ENCODE data around the gene SLC9A9. TPM values are rescaled to one million over a fixed set of nuclear protein-coding genes. Genes with fewer than 3 reads are reported as not detected.

The SLC9A9 gene
- total RNA-seq, 1 experiment from 2014 or later, result 1.5 TPM

- CTCF ChIA-PET, result interaction anchor here (2.0 kb wide), 1 partner anchor 10 kb away, joined by 6 read pairs; no protein-coding TSS in a partner anchor
- H3K27me3 Mint-ChIP-seq (ENCODE audit: unreplicated experiment), result peaks cover 70% of the 10 kb centered on the region
- H3K9me3 Mint-ChIP-seq (ENCODE audit: low read depth, unreplicated experiment), result no peaks in the 10 kb centered on the region
- peaks cover 4% of the 10 kb centered on the region for H3K4me1 Mint-ChIP-seq (ENCODE audit: low read depth, unreplicated experiment)
- no peak overlapping the region for H3K27ac Mint-ChIP-seq (ENCODE audit: unreplicated experiment)
- intact Hi-C loops (cut with micrococcal nuclease; ENCODE audit: unreplicated experiment), result loop anchor here (10.0 kb wide), 1 partner anchor 356 kb away; no protein-coding TSS in a partner anchor
- BruUV-seq (replicated peaks), result no TSS peak
- H3K4me3 Mint-ChIP-seq (ENCODE audit: low read depth, unreplicated experiment), result no peak overlapping the region
- TF ChIP-seq CTCF (IDR thresholded peaks at IDR 0.05; ENCODE audit: unreplicated experiment), result no peak
- no peaks in the 10 kb centered on the region for H3K36me3 Mint-ChIP-seq (ENCODE audit: insufficient read depth, unreplicated experiment)
- DNase-seq, result no peak
These were observed 559.3 kb downstream of the SLC9A9 start for GRCh38 chr3:143288944-143289343.

GRCh38 chr3:143287403-143287802 is 560.9 kb downstream of the SLC9A9 start:
- no peak for DNase-seq
- no peak for TF ChIP-seq CTCF (IDR thresholded peaks at IDR 0.05; ENCODE audit: unreplicated experiment)
- H3K27ac Mint-ChIP-seq (ENCODE audit: unreplicated experiment), result no peak overlapping the region
- CTCF ChIA-PET, result interaction anchor here (1.2 kb wide), 1 partner anchor 14 kb away, joined by 3 read pairs; no protein-coding TSS in a partner anchor
- H3K9me3 Mint-ChIP-seq (ENCODE audit: low read depth, unreplicated experiment), result no peaks in the 10 kb centered on the region
- no TSS peak for BruUV-seq (replicated peaks)
- peaks cover 12% of the 10 kb centered on the region for H3K4me1 Mint-ChIP-seq (ENCODE audit: low read depth, unreplicated experiment)
- intact Hi-C loops (cut with micrococcal nuclease; ENCODE audit: unreplicated experiment), result loop anchor here (10.0 kb wide), 1 partner anchor 357 kb away; no protein-coding TSS in a partner anchor
- H3K27me3 Mint-ChIP-seq (ENCODE audit: unreplicated experiment), result peaks cover 77% of the 10 kb centered on the region
- H3K4me3 Mint-ChIP-seq (ENCODE audit: low read depth, unreplicated experiment), result no peak overlapping the region
- no peaks in the 10 kb centered on the region for H3K36me3 Mint-ChIP-seq (ENCODE audit: insufficient read depth, unreplicated experiment)

- H3K4me1 Mint-ChIP-seq (ENCODE audit: low read depth, unreplicated experiment), result peaks cover 12% of the 10 kb centered on the region
- H3K9me3 Mint-ChIP-seq (ENCODE audit: low read depth, unreplicated experiment), result no peaks in the 10 kb centered on the region
- DNase-seq, result no peak
- no peak overlapping the region for H3K4me3 Mint-ChIP-seq (ENCODE audit: low read depth, unreplicated experiment)
- CTCF ChIA-PET, result no interaction called here
- no peak for TF ChIP-seq CTCF (IDR thresholded peaks at IDR 0.05; ENCODE audit: unreplicated experiment)
- H3K36me3 Mint-ChIP-seq (ENCODE audit: insufficient read depth, unreplicated experiment), result no peaks in the 10 kb centered on the region
- H3K27me3 Mint-ChIP-seq (ENCODE audit: unreplicated experiment), result peaks cover 84% of the 10 kb centered on the region
- intact Hi-C loops (cut with micrococcal nuclease; ENCODE audit: unreplicated experiment), result loop anchor here (10.0 kb wide), 1 partner anchor 358 kb away; no protein-coding TSS in a partner anchor
- no peak overlapping the region for H3K27ac Mint-ChIP-seq (ENCODE audit: unreplicated experiment)
- no TSS peak for BruUV-seq (replicated peaks)
These were observed 561.8 kb downstream of the SLC9A9 start for GRCh38 chr3:143286392-143287010.

GRCh38 chr3:143283432-143284128 is 564.7 kb downstream of the SLC9A9 start:
- H3K27ac Mint-ChIP-seq (ENCODE audit: unreplicated experiment), result no peak overlapping the region
- peaks cover 12% of the 10 kb centered on the region for H3K4me1 Mint-ChIP-seq (ENCODE audit: low read depth, unreplicated experiment)
- CTCF ChIA-PET, result interaction anchor here (0.7 kb wide), 2 partner anchors 99 to 686 kb away, joined by 3 to 6 read pairs; no protein-coding TSS in a partner anchor
- H3K27me3 Mint-ChIP-seq (ENCODE audit: unreplicated experiment), result peaks cover 57% of the 10 kb centered on the region
- no peaks in the 10 kb centered on the region for H3K9me3 Mint-ChIP-seq (ENCODE audit: low read depth, unreplicated experiment)
- H3K4me3 Mint-ChIP-seq (ENCODE audit: low read depth, unreplicated experiment), result no peak overlapping the region
- no peak for TF ChIP-seq CTCF (IDR thresholded peaks at IDR 0.05; ENCODE audit: unreplicated experiment)
- intact Hi-C loops (cut with micrococcal nuclease; ENCODE audit: unreplicated experiment), result loop anchor here (10.0 kb wide), 1 partner anchor 361 kb away; no protein-coding TSS in a partner anchor
- no peaks in the 10 kb centered on the region for H3K36me3 Mint-ChIP-seq (ENCODE audit: insufficient read depth, unreplicated experiment)
- no TSS peak for BruUV-seq (replicated peaks)
- no peak for DNase-seq

Measured in Calu3 (cell line).